Erythroblast (primary cell): ENCODE results near the gene IDNK.

Experiments
- GATA1 ChIP-seq: IDR thresholded peaks from 2 replicates; pipeline ENCODE4 v1.6.1; 2011; ENCODE audit warnings: low read depth, mild to moderate bottlenecking, control low read depth, low read length, moderate library complexity
- POLR2A ChIP-seq: IDR thresholded peaks from 2 replicates; pipeline ENCODE4 v1.6.1; 2011; ENCODE audit warnings: mild to moderate bottlenecking, low read length

DNA sequence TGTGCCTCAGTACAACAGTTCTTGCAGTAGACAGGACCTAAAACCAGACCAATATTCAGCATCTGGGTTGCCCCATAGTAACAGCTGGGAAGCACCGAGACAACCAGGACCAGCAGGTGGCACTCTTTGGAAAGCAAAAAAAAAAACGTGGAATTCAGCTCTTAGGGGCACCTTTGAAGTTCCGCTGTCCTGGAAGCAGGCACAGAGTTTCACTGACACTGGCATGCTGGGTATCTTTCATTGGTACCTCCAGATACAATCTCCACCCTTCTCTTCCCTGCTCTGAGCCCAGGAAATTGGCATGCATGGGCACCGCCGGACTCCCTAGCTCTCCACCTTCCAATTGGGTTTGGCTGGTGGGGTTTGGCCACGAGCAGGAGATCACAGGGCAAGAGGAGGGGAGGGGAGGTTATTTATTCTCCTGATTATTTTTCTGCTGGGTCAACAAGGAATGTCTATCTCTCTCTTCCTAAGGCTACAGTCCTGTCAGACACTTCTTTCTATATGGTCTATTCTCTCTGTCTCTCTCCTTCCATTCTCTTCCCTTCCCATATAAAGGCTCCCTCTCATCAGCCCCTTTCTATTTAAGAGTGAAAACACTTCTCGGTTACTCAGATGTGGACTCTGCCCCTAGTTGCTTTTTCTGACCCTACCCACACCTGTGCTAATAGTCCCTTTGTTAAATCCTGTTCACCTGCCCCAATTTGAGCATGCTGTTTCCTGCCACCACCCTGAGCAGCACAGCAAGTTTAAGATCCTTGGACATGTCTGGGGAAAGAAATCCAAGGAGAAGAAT is 1.9 kb upstream of the IDNK start:
- TF ChIP-seq POLR2A (no peak), GATA1 (no peak)
